Measurements from ENCODE around the gene ZNF410.

ZNF410 gene

GRCh38 chr14:73976125-73976524 is 89.5 kb downstream of the ZNF410 start:
- WGBS, 2 experiments = 93 to 97% methylated on average over 6 of the region's 6 CpGs
- Histone ChIP-seq H3K27ac (ENCODE audit: insufficient read depth, low read depth, low read length, poor library complexity, severe bottlenecking) (no peak overlapping the region), H3K9me3 (ENCODE audit: control insufficient read depth, low read length) (no peaks in the 10 kb centered on the region), H3K27me3 (ENCODE audit: control insufficient read depth, insufficient read depth, low read length, poor library complexity, severe bottlenecking) (no peaks in the 10 kb centered on the region), H3K36me3 (ENCODE audit: control insufficient read depth, insufficient read depth, low read length) (no peaks in the 10 kb centered on the region), H3K4me3 (ENCODE audit: insufficient read depth, low read depth, low read length) (no peak overlapping the region), H3K4me1 (ENCODE audit: control insufficient read depth, insufficient read depth, low read length) (no peaks in the 10 kb centered on the region)

- H3K4me1 ChIP-seq (ENCODE audit: control insufficient read depth, insufficient read depth, low read length) = no peaks in the 10 kb centered on the region
- no peaks in the 10 kb centered on the region for H3K27me3 ChIP-seq (ENCODE audit: control insufficient read depth, insufficient read depth, low read length, poor library complexity, severe bottlenecking)
- H3K36me3 ChIP-seq (ENCODE audit: control insufficient read depth, insufficient read depth, low read length) = no peaks in the 10 kb centered on the region
- no peaks in the 10 kb centered on the region for H3K9me3 ChIP-seq (ENCODE audit: control insufficient read depth, low read length)
- H3K27ac ChIP-seq (ENCODE audit: insufficient read depth, low read depth, low read length, poor library complexity, severe bottlenecking) = no peak overlapping the region
- no peak overlapping the region for H3K4me3 ChIP-seq (ENCODE audit: insufficient read depth, low read depth, low read length)
- WGBS, 2 experiments = 92 to 94% methylated on average over 2 to 4 of the region's 4 CpGs
Measured at GRCh38 chr14:73977896-73978295, 91.2 kb downstream of the ZNF410 start.

Data from ectodermal cell (in vitro differentiated cells).